B cell (primary cell): ENCODE results near the gene SRP14.

ENCODE experiments used
- EZH2 ChIP-seq: IDR thresholded peaks from 2 replicates; pipeline ENCODE4 v1.6.1; 2012; ENCODE audit warnings: borderline replicate concordance, low read depth, mild to moderate bottlenecking, moderate library complexity, low read length; ENCODE audit not compliant: insufficient read depth, poor library complexity, severe bottlenecking
- TF ChIP-seq, protein P1 (sequence below): fragments of 200-600 bp; IDR thresholded peaks from one replicate; pipeline ENCODE4 v1.8.0; 2022; ENCODE audit warnings: antibody characterized with exemption, mild to moderate bottlenecking

DNA sequence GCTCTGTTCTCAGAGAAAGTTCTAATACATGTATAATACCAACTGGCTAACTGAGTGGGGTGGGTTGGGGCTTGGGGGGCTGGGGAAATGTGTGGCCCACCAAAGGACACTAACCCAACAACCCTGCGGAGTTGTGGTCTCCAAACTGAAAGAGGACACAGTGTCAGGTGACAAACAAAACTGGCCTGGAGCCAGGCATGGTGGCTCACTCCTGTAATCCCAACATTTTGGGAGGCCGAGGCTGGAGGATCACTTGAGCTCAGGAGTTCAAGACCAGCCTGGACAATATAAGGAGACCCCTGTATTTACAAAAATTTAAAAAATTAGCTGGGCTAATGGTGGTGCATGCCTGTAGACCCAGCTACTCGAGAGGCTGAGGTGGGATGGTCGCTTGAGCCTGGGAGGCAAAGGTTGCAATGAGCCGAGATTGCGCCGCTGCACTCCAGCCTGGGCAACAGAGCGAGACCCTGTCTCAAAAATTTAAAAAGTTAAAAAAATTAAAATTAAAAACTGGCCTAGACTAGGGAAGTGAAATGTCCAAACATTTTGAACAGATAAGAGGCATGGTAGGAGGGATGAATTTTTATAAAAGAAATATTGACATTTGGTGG lies 31.7 kb upstream of the SRP14 start:
- TF ChIP-seq, protein P1, sequence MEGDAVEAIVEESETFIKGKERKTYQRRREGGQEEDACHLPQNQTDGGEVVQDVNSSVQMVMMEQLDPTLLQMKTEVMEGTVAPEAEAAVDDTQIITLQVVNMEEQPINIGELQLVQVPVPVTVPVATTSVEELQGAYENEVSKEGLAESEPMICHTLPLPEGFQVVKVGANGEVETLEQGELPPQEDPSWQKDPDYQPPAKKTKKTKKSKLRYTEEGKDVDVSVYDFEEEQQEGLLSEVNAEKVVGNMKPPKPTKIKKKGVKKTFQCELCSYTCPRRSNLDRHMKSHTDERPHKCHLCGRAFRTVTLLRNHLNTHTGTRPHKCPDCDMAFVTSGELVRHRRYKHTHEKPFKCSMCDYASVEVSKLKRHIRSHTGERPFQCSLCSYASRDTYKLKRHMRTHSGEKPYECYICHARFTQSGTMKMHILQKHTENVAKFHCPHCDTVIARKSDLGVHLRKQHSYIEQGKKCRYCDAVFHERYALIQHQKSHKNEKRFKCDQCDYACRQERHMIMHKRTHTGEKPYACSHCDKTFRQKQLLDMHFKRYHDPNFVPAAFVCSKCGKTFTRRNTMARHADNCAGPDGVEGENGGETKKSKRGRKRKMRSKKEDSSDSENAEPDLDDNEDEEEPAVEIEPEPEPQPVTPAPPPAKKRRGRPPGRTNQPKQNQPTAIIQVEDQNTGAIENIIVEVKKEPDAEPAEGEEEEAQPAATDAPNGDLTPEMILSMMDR: no peak
- TF ChIP-seq EZH2: no peak
